ENCODE data around the gene PILRA. TPM values are rescaled to one million over a fixed set of nuclear protein-coding genes. Genes with fewer than 3 reads are reported as not detected.

The PILRA gene
- polyA plus RNA-seq, 1 of the 3 experiments (the other 2 are of a cell fraction): 0.89 TPM

GRCh38 chr7:100419660-100420226 is 46.5 kb downstream of the PILRA start:
- H2AFZ ChIP-seq (ENCODE audit: low read depth): 0 out of 2 replicates have a peak overlapping the region, but pooled peaks have one; percentile 5
- H3K9ac ChIP-seq: no peak overlapping the region
- no peak for DNase-seq
- CTCF ChIA-PET: interaction anchor here (4.4 kb wide), 1 partner anchor 12 kb away, joined by 34 read pairs; no protein-coding TSS in a partner anchor
- H3K9me3 ChIP-seq: no peaks in the 10 kb centered on the region
- no peak overlapping the region for H3K4me3 ChIP-seq (ENCODE audit: low read depth in 2 of 2, low read length in 1 of 2)
- H3K9me2 ChIP-seq: no peaks in the 10 kb centered on the region
- no peak for TF ChIP-seq SMC3 (IDR thresholded peaks at IDR 0.05; ENCODE audit: low read depth, low read length)
- no peak for TF ChIP-seq RAD21 (IDR thresholded peaks at IDR 0.05; ENCODE audit: low read length)
- no peak for TF ChIP-seq TEAD4 (IDR thresholded peaks at IDR 0.05; ENCODE audit: borderline replicate concordance, insufficient read depth)
- no peak for TF ChIP-seq EZH2phosphoT487 (IDR thresholded peaks at IDR 0.05; ENCODE audit: borderline replicate concordance, low read depth)
- TF ChIP-seq MXI1 (IDR thresholded peaks at IDR 0.05; ENCODE audit: low read depth, low read length): no peak
- no peak for TF ChIP-seq FOXJ3 (CRISPR knock-in tag; IDR thresholded peaks at IDR 0.05)
- no peak for TF ChIP-seq IRF3 (IDR thresholded peaks at IDR 0.05; ENCODE audit: low read depth, low read length)
- no peak for TF ChIP-seq RXRA (IDR thresholded peaks at IDR 0.05; ENCODE audit: borderline replicate concordance, low read depth)
- no peak for TF ChIP-seq MAX (IDR thresholded peaks at IDR 0.05; ENCODE audit: low read depth)
- no peak for TF ChIP-seq POLR2AphosphoS5 (IDR thresholded peaks at IDR 0.05; ENCODE audit: low read depth, low read length)
- no peak for TF ChIP-seq CTCF (IDR thresholded peaks at IDR 0.05)
- TF ChIP-seq ELF1 (IDR thresholded peaks at IDR 0.05): no peak
- TF ChIP-seq RFX5 (IDR thresholded peaks at IDR 0.05; ENCODE audit: low read length): no peak
- no peak for TF ChIP-seq NFIC (IDR thresholded peaks at IDR 0.05; ENCODE audit: borderline replicate concordance)
- no peak for TF ChIP-seq ZBTB33 (IDR thresholded peaks at IDR 0.05; ENCODE audit: borderline replicate concordance, low read depth)
- no peak for TF ChIP-seq NRF1 (IDR thresholded peaks at IDR 0.05; ENCODE audit: low read depth, low read length)
- no peak for TF ChIP-seq REST (IDR thresholded peaks at IDR 0.05; ENCODE audit: low read depth, low read length)
- POLR2A ChIA-PET: interaction anchor here (0.9 kb wide), 1 partner anchor 9 kb away, joined by 5 read pairs; the partner anchor contains the start of gene ZCWPW1
- WGBS (ENCODE audit: low lambda C conversion rate): 92% methylated on average over 1 of the region's 1 CpG
- no peaks in the 10 kb centered on the region for H3K4me1 ChIP-seq (ENCODE audit: control insufficient read depth in 1 of 2, insufficient read depth in 2 of 2, low read depth in 1 of 2, low read length in 1 of 2)
- H3K4me2 ChIP-seq: no peak overlapping the region
- H3K79me2 ChIP-seq (ENCODE audit: insufficient read depth): no peaks in the 10 kb centered on the region
- H3K27ac ChIP-seq (ENCODE audit: low read depth in 2 of 2, low read length in 1 of 2): no peak overlapping the region
- no peaks in the 10 kb centered on the region for H3K27me3 ChIP-seq (ENCODE audit: insufficient read depth)
- no peaks in the 10 kb centered on the region for H3F3A ChIP-seq (replicated peaks; ENCODE audit: insufficient read depth)
- H4K20me1 ChIP-seq (ENCODE audit: insufficient read depth): no peaks in the 10 kb centered on the region
- no peaks in the 10 kb centered on the region for H3K36me3 ChIP-seq (replicated peaks in 1 of 2; ENCODE audit: control insufficient read depth in 1 of 2, insufficient read depth in 2 of 2, low read length in 1 of 2)

Data from SK-N-SH (cell line).